ENCODE data around the gene C1QTNF4. TPM values are rescaled to one million over a fixed set of nuclear protein-coding genes. Genes with fewer than 3 reads are reported as not detected.

C1QTNF4 gene
- total RNA-seq, 1 experiment from 2014 or later = 0.42 TPM

DNA sequence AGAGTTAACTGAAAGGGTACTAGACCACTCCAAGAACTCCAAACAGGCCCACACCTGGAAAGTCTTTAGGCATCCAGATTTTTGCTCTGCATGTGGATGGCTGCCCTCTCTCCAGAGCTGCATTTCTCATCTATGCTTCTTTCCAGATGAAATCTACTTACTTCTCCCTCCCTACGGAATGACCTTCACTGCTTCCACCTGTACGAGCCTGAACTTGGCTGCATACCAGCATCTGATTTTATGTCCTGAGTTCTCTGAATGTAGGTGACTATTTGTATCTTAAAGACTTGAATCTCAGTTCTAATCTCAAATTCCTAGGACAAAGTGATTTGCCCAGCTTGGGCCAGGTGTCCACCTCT is 54.6 kb downstream of the C1QTNF4 start:
- Mint-ChIP-seq H3K36me3 (ENCODE audit: insufficient read depth, unreplicated experiment) (peaks cover 28% of the 10 kb centered on the region), H3K27me3 (ENCODE audit: insufficient read depth, unreplicated experiment) (no peaks in the 10 kb centered on the region), H3K9me3 (ENCODE audit: unreplicated experiment) (no peaks in the 10 kb centered on the region), H3K4me1 (ENCODE audit: insufficient read depth, unreplicated experiment) (peaks cover 29% of the 10 kb centered on the region), H3K27ac (ENCODE audit: low read depth, unreplicated experiment) (peak overlapping the region; percentile 93), H3K4me3 (ENCODE audit: unreplicated experiment) (peak overlapping the region; percentile 53)
- DNase-seq (ENCODE audit: unreplicated experiment) = peak; percentile 17
- ChIA-PET CTCF (interaction anchor here (0.7 to 2.3 kb wide), 7 partner anchors 14 to 74 kb away, joined by 3 to 15 read pairs (median 4); partner anchors contain the start of genes CELF1 and PTPMT1), POLR2A (interaction anchor here (0.8 to 5.4 kb wide), 14 partner anchors 8 to 73 kb away, joined by 3 to 61 read pairs (median 6); partner anchors contain the start of genes CELF1 and PTPMT1)
- intact Hi-C loops (cut with micrococcal nuclease) = loop anchor here (5.0 kb wide), 1 partner anchor 52 kb away; no protein-coding TSS in a partner anchor
- TF ChIP-seq, protein P1, sequence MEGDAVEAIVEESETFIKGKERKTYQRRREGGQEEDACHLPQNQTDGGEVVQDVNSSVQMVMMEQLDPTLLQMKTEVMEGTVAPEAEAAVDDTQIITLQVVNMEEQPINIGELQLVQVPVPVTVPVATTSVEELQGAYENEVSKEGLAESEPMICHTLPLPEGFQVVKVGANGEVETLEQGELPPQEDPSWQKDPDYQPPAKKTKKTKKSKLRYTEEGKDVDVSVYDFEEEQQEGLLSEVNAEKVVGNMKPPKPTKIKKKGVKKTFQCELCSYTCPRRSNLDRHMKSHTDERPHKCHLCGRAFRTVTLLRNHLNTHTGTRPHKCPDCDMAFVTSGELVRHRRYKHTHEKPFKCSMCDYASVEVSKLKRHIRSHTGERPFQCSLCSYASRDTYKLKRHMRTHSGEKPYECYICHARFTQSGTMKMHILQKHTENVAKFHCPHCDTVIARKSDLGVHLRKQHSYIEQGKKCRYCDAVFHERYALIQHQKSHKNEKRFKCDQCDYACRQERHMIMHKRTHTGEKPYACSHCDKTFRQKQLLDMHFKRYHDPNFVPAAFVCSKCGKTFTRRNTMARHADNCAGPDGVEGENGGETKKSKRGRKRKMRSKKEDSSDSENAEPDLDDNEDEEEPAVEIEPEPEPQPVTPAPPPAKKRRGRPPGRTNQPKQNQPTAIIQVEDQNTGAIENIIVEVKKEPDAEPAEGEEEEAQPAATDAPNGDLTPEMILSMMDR (IDR thresholded peaks at IDR 0.05; ENCODE audit: unreplicated experiment) = no peak
- BruUV-seq (replicated peaks) = no TSS peak

Other genes with a start within 250 kb of the C1QTNF4 start
- gene MYBPC3, start 241.7 kb downstream of the C1QTNF4 start, total RNA-seq (2022) = not detected in 2 replicates
- not detected in 2 replicates for gene SPI1, start 215.9 kb downstream of the C1QTNF4 start, total RNA-seq (2022)
- 56.2 and 56.5 TPM in 2 replicates for gene SLC39A13, start 185.8 kb downstream of the C1QTNF4 start, total RNA-seq (2022)
- 162 and 194 TPM in 2 replicates for gene PSMC3, start 168.0 kb downstream of the C1QTNF4 start, total RNA-seq (2022)
- gene RAPSN, start 145.3 kb downstream of the C1QTNF4 start, total RNA-seq (2022) = 0.51 and 0.64 TPM in 2 replicates
- 173 and 189 TPM in 2 replicates for gene CELF1, start 41.3 kb downstream of the C1QTNF4 start, total RNA-seq (2022)
- 44.6 and 49.0 TPM in 2 replicates for gene PTPMT1, start 28.8 kb downstream of the C1QTNF4 start, total RNA-seq (2022)
- 8.4 and 12.6 TPM in 2 replicates for gene KBTBD4, start 15.4 kb downstream of the C1QTNF4 start, total RNA-seq (2022)
- 117 and 120 TPM in 2 replicates for gene NDUFS3, start 15.3 kb downstream of the C1QTNF4 start, total RNA-seq (2022)
- not detected in 2 replicates for gene FAM180B, start 7.7 kb downstream of the C1QTNF4 start, total RNA-seq (2022)
- gene MTCH2, start 48.1 kb upstream of the C1QTNF4 start, total RNA-seq (2022) = 127 and 133 TPM in 2 replicates
- gene AGBL2, start 121.0 kb upstream of the C1QTNF4 start, total RNA-seq (2022) = 0.86 and 1.2 TPM in 2 replicates
- gene FNBP4, start 172.9 kb upstream of the C1QTNF4 start, total RNA-seq (2022) = 128 and 130 TPM in 2 replicates

Data from MCF 10A (cell line).